ENCODE measurements around the gene RTN4IP1.
"Not testable (repeated sequence)": the region's sequence is repeated elsewhere in the genome, so short reads cannot be mapped to it uniquely, and the experiment has no call there.

The RTN4IP1 gene

DNA sequence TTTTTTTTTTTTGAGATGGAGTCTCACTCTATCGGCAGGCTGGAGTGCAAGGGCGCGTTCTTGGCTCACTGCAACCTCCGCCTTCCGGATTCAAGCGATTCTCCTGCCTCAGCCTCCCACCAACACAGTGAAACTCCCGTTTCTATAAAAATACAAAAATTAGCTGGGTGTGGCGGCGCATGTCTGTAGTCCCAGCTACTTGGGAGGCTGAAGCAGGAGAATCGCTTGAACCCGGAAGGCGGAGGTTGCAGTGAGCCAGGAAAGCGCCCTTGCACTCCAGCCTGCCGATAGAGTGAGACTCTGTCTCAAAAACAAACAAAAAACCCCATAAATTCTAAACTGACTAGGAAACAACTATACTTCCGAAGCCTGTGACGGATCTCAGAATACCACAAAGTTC, 1.5 kb downstream of the RTN4IP1 start:
- DNase-seq = not testable (repeated sequence)

DNA sequence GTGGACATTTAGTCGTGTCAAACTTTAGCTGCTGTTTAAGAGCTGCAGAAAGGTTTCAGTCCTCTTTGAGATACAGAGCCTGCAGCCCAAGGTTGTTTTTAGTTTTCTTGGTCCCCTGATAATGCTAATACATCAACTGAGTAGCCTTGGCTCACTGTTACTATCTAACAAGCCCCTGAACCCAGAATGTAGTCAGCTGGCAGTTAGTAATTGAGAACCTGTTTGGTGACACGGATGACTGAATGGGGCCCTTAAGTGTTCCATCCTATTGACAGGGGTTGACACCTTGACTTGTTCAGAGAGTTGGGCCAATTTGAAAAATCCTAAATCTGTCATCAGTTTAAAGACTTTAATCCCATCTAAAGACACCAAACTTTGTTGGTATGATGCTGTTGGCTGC, 2.8 kb downstream of the RTN4IP1 start:
- DNase-seq = no peak

- DNase-seq = no peak
Measured at GRCh38 chr6:106623039-106623438, 6.3 kb downstream of the RTN4IP1 start.

GRCh38 chr6:106622412-106622811, 6.9 kb downstream of the RTN4IP1 start:
- DNase-seq = no peak

- no peak for DNase-seq
Measured at GRCh38 chr6:106620931-106621672, 8.2 kb downstream of the RTN4IP1 start.

DNA sequence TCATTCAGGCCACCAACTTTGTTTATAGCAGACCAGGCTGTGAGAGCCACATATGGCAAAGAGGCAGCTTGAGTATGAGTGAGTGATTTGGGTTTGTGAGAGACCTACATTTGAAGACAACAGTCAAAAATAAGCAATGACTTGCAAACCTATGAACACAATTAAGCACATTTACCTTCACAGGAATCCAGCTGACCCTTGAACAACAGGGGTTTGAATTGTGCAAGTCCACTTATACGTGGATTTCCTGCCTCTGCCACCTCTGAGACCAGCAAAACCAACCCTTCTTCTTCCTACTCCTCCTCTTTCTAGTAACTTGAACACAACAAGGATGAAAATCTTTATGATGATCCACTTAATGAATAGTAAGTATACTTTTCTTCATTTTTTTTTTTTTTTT, 10.1 kb downstream of the RTN4IP1 start:
- no peak for DNase-seq

DNA sequence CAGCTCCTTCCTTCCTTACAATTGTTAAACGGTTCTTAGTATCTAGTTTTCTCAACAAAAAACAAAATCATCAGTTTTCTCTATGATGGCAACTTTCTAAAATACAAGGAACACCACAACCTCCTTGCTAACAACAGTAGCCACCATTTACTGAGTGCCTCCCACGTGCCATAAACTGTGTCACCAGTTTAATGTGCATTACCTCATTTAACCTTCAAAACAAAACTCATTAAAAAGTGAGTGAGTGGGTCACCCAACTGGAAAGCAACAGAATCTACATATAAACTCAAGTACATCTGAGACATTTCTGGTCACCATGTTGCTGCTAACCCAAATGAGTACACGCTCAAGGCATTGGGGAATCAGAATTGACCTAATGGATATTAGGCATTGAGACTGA, 11.0 kb downstream of the RTN4IP1 start:
- no peak for DNase-seq

- no peak for DNase-seq
Measured at GRCh38 chr6:106617857-106618256, 11.4 kb downstream of the RTN4IP1 start.

GRCh38 chr6:106617302-106617701, 12.0 kb downstream of the RTN4IP1 start:
- DNase-seq = no peak

GRCh38 chr6:106614592-106615257, 14.6 kb downstream of the RTN4IP1 start:
- DNase-seq = no peak

DNA sequence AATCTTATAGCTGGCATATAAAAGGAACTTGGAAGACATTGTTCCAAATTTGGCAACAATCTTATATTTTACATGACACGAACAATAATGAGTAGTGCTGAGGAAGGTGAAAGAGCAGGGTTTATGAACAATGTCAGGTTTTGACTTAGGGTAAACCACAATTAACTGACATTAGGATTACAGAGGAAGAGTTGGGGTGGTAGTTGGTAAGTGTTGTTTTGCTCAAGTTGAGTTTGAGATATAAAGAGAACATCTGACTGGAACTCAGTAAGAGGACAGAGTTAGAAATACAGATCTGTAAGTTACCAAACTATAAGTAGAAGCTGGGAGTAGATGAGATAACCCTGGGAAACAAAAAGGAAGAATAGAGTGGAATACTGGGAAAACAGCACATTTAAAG, 15.1 kb downstream of the RTN4IP1 start:
- no peak for DNase-seq

DNA sequence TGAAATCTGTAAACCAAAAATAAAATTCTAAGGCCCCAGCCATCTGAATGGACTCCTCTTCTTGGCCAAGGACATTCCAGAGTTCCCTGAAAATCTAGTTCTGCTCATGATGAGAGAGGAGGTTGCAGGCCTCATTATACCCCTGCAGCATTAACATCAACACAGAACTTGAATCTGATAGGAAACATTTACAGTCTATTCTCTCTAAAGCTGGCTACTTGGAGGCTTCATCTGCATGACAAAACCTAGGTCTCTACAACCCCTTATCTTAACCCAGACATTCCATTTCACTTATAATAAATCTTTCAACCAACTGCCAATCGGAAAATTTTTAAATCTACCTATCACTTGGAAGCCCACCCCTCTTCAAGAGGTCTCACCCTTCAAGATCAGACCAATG, 15.7 kb downstream of the RTN4IP1 start:
- no peak for DNase-seq

- DNase-seq = no peak
Measured at GRCh38 chr6:106612671-106613416, 16.5 kb downstream of the RTN4IP1 start.

GRCh38 chr6:106611030-106611429, 18.3 kb downstream of the RTN4IP1 start:
- DNase-seq = no peak

DNA sequence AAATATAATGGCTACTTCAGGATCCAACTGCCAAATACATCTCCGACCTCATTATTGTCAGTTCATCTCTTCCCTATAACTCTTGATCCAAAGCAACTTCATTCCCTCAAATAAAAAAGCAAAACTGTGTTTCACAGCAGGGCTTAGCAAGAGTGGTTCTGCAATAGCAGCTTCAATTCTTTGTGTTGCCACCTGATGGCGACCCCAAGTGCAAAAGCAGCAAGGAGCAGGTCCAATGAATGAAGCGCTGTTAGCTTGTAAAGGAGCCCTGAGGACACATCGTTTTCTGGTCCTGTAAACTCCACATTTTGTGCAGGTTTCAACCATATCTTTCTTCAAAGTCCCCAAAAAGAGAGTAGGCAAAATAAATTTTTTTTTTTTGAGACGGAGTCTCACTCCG, 19.6 kb downstream of the RTN4IP1 start:
- DNase-seq = no peak

DNA sequence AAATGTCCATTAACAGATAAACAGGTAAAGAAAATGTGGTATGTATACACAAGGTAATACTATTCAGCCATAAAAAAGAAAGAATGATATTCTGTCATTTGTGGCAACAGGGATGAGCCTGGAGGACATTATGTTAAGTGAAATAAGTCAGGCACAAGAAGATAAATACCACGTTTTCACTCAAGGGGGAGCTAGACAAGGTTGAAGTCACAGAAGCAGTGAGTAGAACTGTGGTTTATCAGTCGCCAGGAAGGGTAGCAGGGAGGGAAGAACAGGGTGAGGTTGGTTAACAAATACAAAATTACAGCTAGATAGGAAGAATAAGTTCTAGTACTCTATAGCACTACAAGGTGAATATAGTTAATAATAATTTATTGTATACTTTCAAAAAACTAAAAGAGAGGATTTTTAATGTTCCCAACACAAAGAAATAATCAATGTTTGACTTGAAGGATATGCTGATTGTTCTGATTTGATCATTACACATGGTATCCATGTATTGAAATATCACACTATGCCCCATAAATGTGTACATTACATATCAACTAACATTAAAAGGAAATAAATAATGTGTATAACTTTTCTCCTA, 21.1 kb downstream of the RTN4IP1 start:
- DNase-seq = no peak

DNA sequence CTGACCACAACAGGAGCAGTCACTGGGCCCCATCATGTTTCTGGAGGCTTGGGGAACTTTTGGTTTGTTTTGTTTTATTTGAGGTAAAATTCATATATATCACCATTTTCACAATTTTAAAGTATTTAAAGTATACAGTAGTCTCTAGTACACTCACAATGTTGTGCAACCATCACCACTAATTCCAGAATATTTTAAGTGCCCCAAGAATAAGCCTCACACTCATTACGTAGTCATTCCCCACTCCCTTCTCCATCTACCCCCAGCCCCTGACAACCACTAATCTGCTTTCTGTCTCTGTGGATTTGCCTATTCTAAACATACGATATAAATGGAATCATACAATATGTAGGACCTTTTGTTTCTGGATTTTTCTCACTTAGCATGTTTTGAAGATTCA, 29.0 kb downstream of the RTN4IP1 start:
- DNase-seq = no peak

GRCh38 chr6:106599440-106599839, 29.9 kb downstream of the RTN4IP1 start:
- DNase-seq = no peak

- DNase-seq = no peak
Measured at GRCh38 chr6:106591111-106591825, 38.0 kb downstream of the RTN4IP1 start.

GRCh38 chr6:106588937-106589336, 40.4 kb downstream of the RTN4IP1 start:
- DNase-seq = not testable (repeated sequence)

DNA sequence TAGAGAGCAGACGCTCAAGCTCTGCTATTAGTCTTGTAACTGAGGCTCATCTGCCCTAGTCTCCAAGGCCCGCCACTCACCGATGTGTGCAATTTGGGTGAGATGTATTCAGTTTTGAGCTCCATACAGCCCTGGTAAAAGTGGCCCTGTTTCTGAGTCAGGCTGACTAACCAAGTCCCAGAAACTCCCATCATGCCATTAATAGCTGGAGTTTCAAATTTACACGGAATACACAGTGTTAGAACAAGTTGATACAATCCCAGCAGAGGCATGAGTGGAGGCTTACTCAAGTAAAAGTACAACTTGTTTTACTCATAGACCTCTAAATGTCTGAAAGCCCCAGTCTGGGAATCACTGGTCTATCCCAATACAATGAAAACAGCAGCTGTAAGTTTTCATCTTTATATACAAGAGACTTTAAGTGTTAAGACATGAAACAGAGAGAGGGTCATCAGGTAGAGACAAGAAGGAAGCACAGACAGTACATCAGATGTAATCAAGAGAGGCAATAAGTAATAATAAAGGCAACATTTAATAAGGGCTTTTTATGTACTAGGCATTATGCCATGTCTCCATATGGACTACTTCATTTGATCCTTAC, 42.4 kb downstream of the RTN4IP1 start:
- no peak for DNase-seq

DNA sequence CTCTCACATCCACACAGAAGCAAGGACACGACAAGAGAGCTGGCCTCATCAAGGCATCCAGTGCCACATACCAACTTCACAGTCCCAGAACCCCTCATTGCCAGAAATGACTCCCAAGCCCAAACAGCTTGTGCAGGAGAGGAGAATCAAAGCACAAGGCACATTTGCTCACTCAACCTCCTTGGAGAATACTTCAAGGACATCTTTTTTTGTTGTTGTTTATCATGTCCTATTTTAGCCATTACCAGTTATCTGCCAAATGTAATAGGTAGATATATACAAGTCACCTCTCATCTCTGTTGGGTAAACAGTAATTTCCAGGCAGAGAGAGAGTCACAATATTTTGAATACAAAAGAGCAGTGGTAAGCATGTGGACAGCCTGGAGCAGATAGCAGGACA, 47.8 kb downstream of the RTN4IP1 start:
- no peak for DNase-seq

GRCh38 chr6:106579281-106579680, 50.0 kb downstream of the RTN4IP1 start:
- no peak for DNase-seq
